Sigmoid colon (tissue), 4 donors: ENCODE results near the gene SYK.

Experiments used
- CTCF ChIP-seq, 4 experiments: fragments of 450-650 bp in 3 of 4; fragments of 200-600 bp in 1 of 4; IDR thresholded peaks; one replicate each; pipeline ENCODE4 v1.5.1; 2016 to 2019; ENCODE audit warnings: antibody characterized with exemption in 4 of 4, mild to moderate bottlenecking in 3 of 4, moderate library complexity in 2 of 4
- EP300 ChIP-seq, 4 donors: sonication (generic); formaldehyde crosslinking; IDR thresholded peaks; one replicate each; pipeline ENCODE4 v1.6.1; 2017; ENCODE audit warnings: antibody characterized with exemption in 4 of 4
- POLR2A ChIP-seq, 2 donors: fragments of 450-650 bp; IDR thresholded peaks; one replicate each; pipeline ENCODE4 v1.6.1; 2016; ENCODE audit warnings: antibody characterized with exemption in 2 of 2, mild to moderate bottlenecking in 2 of 2, moderate library complexity in 2 of 2
- POLR2AphosphoS5 ChIP-seq, 4 donors: sonication (generic); formaldehyde crosslinking; IDR thresholded peaks; one replicate each; pipeline ENCODE4 v1.6.1; 2017; ENCODE audit warnings: antibody characterized with exemption in 4 of 4

GRCh38 chr9:90904706-90905478, 103.3 kb downstream of the SYK start:
- TF ChIP-seq CTCF (IDR thresholded peaks at IDR 0.05) (no peak), POLR2AphosphoS5 (IDR thresholded peaks at IDR 0.05) (no peak), POLR2A (IDR thresholded peaks at IDR 0.05) (no peak), EP300 (IDR thresholded peaks at IDR 0.05) (no peak)
